Measurements from ENCODE around the gene LIN9.

LIN9 gene

DNA sequence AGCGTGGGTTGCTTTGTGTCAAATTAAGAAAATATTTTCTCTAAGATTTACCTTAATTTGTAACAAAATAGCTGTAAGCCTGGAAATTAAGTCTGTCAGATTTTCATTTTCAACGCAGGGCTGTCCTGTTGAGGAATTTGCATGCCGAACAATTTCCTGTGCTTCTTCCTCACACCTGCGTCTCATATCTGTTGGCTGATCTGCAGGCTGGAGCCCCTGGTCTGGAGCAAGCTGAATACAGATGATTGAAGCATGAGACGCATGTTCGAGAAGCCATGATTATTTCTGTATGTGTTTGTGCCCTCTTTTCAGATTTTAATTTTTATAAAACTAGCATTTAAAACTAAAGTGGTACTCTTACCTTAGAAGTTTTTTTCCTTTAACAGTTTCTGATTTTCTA lies 75.7 kb downstream of the LIN9 start:
- ChIA-PET CTCF (interaction anchor here (1.2 to 1.5 kb wide), 4 partner anchors 22 to 38 kb away, joined by 3 to 5 read pairs (median 3); no protein-coding TSS in a partner anchor), POLR2A (no interaction called here)
- TF ChIP-seq, protein P1, sequence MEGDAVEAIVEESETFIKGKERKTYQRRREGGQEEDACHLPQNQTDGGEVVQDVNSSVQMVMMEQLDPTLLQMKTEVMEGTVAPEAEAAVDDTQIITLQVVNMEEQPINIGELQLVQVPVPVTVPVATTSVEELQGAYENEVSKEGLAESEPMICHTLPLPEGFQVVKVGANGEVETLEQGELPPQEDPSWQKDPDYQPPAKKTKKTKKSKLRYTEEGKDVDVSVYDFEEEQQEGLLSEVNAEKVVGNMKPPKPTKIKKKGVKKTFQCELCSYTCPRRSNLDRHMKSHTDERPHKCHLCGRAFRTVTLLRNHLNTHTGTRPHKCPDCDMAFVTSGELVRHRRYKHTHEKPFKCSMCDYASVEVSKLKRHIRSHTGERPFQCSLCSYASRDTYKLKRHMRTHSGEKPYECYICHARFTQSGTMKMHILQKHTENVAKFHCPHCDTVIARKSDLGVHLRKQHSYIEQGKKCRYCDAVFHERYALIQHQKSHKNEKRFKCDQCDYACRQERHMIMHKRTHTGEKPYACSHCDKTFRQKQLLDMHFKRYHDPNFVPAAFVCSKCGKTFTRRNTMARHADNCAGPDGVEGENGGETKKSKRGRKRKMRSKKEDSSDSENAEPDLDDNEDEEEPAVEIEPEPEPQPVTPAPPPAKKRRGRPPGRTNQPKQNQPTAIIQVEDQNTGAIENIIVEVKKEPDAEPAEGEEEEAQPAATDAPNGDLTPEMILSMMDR (IDR thresholded peaks at IDR 0.05; ENCODE audit: control extremely low read depth, extremely low read depth, low read depth, missing control alignments): no peak
- DNase-seq (ENCODE audit: extremely low spot score): no peak

DNA sequence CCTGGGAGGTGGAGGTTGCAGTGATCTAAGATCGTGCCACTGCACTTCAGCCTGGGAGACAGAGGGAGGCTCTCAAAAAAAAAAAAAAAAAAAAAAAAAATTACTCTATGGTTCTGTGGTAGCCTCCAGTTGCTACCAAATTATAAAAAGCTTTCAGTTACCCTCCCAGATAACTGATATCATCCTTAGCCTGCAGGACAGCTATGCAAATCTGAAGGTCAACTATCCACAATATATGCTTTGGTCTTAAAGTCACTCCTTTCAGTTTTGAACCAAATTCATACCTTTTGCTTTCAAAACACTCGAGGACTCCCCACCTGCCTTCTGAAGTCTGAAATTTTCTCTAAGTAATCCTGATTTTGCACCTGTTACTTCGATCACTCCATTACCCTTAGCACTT lies 82.4 kb downstream of the LIN9 start:
- CTCF ChIA-PET: interaction anchor here (1.5 to 2.5 kb wide), 3 partner anchors 23 to 29 kb away, joined by 3 to 8 read pairs (median 6); no protein-coding TSS in a partner anchor
- TF ChIP-seq, protein P1 (IDR thresholded peaks at IDR 0.05; ENCODE audit: control extremely low read depth, extremely low read depth, low read depth, missing control alignments): no peak
- DNase-seq (ENCODE audit: extremely low spot score): no peak
- POLR2A ChIA-PET: no interaction called here

DNA sequence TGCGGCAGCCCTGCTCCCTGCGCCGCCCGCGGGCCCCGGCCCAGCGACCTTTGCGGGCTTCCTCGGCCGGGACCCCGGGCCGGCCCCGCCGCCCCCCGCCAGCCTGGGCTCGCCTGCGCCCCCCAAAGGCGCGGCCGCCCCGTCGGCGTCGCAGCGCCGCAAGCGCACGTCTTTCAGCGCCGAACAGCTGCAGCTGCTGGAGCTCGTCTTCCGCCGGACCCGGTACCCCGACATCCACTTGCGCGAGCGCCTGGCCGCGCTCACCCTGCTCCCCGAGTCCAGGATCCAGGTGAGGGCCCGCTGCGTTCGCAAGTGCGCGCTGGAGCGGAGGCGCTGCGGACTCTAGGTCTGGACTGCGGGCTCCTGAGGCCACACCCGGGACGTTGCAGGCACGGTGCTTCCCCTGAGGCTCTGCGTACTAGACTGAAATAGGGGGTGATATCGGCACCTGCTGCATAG lies 85.1 kb downstream of the LIN9 start:
- POLR2A ChIA-PET: interaction anchor here (0.7 kb wide), 1 partner anchor 25 kb away, joined by 3 read pairs; no protein-coding TSS in a partner anchor
- TF ChIP-seq, protein P1 (IDR thresholded peaks at IDR 0.05; ENCODE audit: control extremely low read depth, extremely low read depth, low read depth, missing control alignments): peak; percentile 29
- peak; percentile 72 for DNase-seq (ENCODE audit: extremely low spot score)
- CTCF ChIA-PET: interaction anchor here (1.5 to 2.7 kb wide), 3 partner anchors 21 to 110 kb away, joined by 4 to 12 read pairs (median 5); no protein-coding TSS in a partner anchor

DNA sequence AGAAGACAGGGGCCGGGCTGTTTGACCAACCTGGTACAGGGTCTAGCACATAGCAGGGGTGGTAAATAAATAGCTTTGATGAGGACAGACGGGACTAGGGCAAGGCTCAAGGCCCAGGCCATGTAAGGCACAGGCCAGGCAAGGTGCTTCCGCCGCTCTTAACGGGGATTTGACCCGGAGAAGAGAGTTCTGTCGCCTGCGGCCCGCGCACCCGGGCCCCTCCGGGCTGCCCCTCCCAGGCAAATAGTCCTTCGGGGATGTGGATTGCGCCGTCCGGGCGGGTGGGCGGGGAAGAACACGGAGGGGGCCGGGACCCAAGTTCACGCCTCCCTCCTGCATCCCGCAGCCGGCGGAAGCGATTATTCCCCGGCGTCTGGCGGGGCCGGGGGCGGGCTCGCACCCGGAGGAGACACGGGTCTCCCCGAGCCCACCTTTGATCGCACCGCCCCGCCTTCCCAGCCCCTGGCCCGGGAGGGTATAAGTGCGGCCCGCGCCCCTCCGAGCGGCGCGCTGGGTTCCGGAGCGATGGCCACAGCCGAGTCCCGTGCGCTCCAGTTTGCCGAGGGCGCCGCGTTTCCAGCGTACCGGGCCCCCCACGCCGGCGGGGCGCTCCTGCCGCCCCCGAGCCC lies 85.7 kb downstream of the LIN9 start, which contains the start of gene MIXL1:
Gene MIXL1, plus strand, starts transcription at position 508 of the 629 bp plus-strand sequence. Its CDS starts 18 bp downstream, at position 526.
- CTCF ChIA-PET: interaction anchor here (0.7 to 2.7 kb wide), 6 partner anchors 13 to 98 kb away, joined by 3 to 12 read pairs (median 4); no protein-coding TSS in a partner anchor
- TF ChIP-seq, protein P1 (IDR thresholded peaks at IDR 0.05; ENCODE audit: control extremely low read depth, extremely low read depth, low read depth, missing control alignments): no peak
- POLR2A ChIA-PET: interaction anchor here (0.7 kb wide), 1 partner anchor 25 kb away, joined by 3 read pairs; no protein-coding TSS in a partner anchor
- DNase-seq (ENCODE audit: extremely low spot score): peak; percentile 45

DNA sequence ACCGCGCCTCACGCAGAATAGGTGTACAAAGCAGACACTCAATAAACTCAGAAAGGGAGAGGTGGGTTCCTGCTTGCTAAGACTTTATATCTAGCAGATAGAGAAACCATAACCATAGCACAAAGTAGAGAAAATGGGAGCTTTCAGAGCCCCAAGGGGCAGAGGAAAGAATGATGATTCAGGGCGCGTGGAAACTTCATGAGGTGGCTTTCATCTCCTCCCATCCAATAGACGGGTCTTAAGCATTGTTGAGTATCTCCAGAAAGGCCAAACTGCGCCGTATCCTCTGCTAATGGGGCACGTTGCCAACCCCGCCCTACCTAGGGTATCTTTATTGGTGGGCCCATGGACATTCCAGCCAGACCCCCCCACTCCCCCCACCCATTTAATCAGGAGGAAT lies 86.3 kb downstream of the LIN9 start:
- TF ChIP-seq, protein P1 (IDR thresholded peaks at IDR 0.05; ENCODE audit: control extremely low read depth, extremely low read depth, low read depth, missing control alignments): no peak
- CTCF ChIA-PET: interaction anchor here (0.7 to 2.7 kb wide), 5 partner anchors 14 to 98 kb away, joined by 3 to 12 read pairs (median 3); no protein-coding TSS in a partner anchor
- no peak for DNase-seq (ENCODE audit: extremely low spot score)
- POLR2A ChIA-PET: no interaction called here

DNA sequence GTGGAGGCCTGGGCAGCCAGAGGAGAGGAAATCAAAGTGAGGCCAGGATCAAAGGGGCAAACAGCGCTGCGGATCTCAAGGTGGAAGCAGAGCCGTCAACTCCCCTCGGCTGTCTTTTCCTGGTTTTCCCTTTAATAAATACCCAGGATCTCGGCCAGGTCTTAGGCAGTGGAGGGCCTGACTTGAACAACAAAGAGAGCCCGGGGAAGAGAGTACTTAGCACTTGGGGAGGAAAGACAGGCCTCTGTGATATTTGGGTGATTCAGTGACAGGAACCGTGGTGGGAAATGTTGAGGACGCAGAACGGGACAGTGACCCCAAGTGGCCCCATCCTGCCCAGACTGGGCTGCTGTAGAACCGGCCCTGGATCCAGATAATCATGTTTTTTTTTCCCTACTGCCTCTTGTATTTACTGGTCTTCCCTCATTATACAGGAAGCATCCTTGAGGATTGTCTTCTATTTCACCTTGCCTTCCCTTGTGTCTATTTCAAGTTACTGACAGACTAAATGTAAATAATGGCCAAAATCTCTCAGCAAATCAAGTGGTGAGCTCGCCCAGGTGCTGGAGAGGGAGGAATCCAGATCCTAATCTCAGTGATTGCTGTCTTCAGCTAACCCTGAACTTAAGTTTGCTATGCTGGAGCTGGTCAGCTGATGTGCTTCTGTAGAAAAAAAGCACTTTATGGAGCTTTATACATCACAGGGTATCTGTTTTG lies 88.3 kb downstream of the LIN9 start:
- DNase-seq (ENCODE audit: extremely low spot score): no peak
- TF ChIP-seq, protein P1 (IDR thresholded peaks at IDR 0.05; ENCODE audit: control extremely low read depth, extremely low read depth, low read depth, missing control alignments): no peak
- POLR2A ChIA-PET: no interaction called here
- CTCF ChIA-PET: interaction anchor here (1.4 kb wide), 1 partner anchor 24 kb away, joined by 3 read pairs; no protein-coding TSS in a partner anchor

Measured in GM10248 (cell line).